ENCODE measurements around the gene ROCK2.

- TF ChIP-seq CTCF (conservative IDR thresholded peaks at IDR 0.05 in 1 of 2, IDR thresholded peaks at IDR 0.05 in 1 of 2; ENCODE audit: low read depth in 1 of 2, low read length in 2 of 2) (no peak), EZH2 (IDR thresholded peaks at IDR 0.05; ENCODE audit: low read length, missing control alignments) (no peak)
Measured at GRCh38 chr2:11239147-11239546, 105.3 kb downstream of the ROCK2 start.
